Right atrium auricular region (tissue), 2 donors: ENCODE results near the gene AKAP13. TPM values are rescaled to one million over a fixed set of nuclear protein-coding genes. Genes with fewer than 3 reads are reported as not detected.

Source experiments
- DNase-seq: peaks from one replicate; pipeline ENCODE4 v3.0.0-alpha.2; 2019; ENCODE audit warnings: low spot score
- H3K27ac ChIP-seq, 2 donors: fragments of 200-600 bp; sonication (generic); 1 replicate in 1 of 2; 2 replicates in 1 of 2; pipeline ENCODE4 v1.5.1; 2016 to 2019
- H3K27me3 ChIP-seq, 2 donors: fragments of 200-600 bp; sonication (generic); one replicate each; pipeline versions ENCODE4 v1.5.1 to v1.6.0; 2017 to 2019
- H3K36me3 ChIP-seq: fragments of 200-600 bp; sonication (generic); one replicate; pipeline ENCODE4 v1.5.1; 2016
- H3K4me1 ChIP-seq, 2 donors: fragments of 200-600 bp; sonication (generic); one replicate each; pipeline versions ENCODE4 v1.5.1 to v1.6.0; 2017 to 2019
- H3K4me3 ChIP-seq, 2 donors: fragments of 200-600 bp; sonication (generic); 1 replicate in 1 of 2; 2 replicates in 1 of 2; pipeline ENCODE4 v1.5.1; 2017 to 2019; ENCODE audit warnings: mild to moderate bottlenecking in 1 of 2, moderate library complexity in 1 of 2
- H3K9me3 ChIP-seq, 2 donors: fragments of 200-600 bp; sonication (generic); one replicate each; pipeline ENCODE4 v1.5.1; 2019
- total RNA-seq, 2 donors: library from RNA; depleted of rRNA; stranded (reverse); fragments of >200 nt; gene quantifications; one replicate each; pipeline ENCODE4 v1.1.0, GENCODE V29; 2016
- TF ChIP-seq, protein P1 (sequence below), 2 donors: fragments of 200-600 bp; sonication (generic); IDR thresholded peaks; one replicate each; pipeline ENCODE4 v1.5.1; 2019; ENCODE audit warnings: antibody characterized with exemption in 2 of 2

AKAP13 gene
- total RNA-seq, 2 donors from 2014 or later, result 293 to 339 TPM

DNA sequence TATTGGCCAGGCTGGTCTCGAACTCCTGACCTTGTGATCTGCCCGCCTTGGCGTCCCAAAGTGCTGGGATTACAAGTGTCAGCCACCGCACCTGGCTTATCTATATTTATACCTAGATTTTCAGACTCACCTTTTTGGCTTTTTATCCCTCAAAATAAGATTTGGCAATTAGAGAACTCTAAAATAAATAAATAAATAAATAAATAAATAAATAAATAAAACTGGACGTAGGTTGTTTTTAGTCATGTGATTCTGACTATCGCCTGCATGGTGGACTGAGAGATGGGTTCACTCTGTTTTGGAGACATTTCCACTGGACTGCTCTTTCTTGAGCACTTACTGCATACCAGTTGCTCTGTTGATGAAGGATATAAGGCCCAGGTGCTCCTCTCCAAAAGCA is 46.2 kb upstream of the AKAP13 start:
- Histone ChIP-seq H3K27me3 (no peaks in the 10 kb centered on the region), H3K36me3 (no peaks in the 10 kb centered on the region), H3K4me3 (no peak overlapping the region), H3K4me1 (peaks cover 0 to 55% of the 10 kb centered on the region in 2 donors), H3K27ac (peak overlapping the region; percentile 85 to 93), H3K9me3 (no peaks in the 10 kb centered on the region)
- DNase-seq, result no peak
- TF ChIP-seq, protein P1, sequence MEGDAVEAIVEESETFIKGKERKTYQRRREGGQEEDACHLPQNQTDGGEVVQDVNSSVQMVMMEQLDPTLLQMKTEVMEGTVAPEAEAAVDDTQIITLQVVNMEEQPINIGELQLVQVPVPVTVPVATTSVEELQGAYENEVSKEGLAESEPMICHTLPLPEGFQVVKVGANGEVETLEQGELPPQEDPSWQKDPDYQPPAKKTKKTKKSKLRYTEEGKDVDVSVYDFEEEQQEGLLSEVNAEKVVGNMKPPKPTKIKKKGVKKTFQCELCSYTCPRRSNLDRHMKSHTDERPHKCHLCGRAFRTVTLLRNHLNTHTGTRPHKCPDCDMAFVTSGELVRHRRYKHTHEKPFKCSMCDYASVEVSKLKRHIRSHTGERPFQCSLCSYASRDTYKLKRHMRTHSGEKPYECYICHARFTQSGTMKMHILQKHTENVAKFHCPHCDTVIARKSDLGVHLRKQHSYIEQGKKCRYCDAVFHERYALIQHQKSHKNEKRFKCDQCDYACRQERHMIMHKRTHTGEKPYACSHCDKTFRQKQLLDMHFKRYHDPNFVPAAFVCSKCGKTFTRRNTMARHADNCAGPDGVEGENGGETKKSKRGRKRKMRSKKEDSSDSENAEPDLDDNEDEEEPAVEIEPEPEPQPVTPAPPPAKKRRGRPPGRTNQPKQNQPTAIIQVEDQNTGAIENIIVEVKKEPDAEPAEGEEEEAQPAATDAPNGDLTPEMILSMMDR (IDR thresholded peaks at IDR 0.05), result no peak

DNA sequence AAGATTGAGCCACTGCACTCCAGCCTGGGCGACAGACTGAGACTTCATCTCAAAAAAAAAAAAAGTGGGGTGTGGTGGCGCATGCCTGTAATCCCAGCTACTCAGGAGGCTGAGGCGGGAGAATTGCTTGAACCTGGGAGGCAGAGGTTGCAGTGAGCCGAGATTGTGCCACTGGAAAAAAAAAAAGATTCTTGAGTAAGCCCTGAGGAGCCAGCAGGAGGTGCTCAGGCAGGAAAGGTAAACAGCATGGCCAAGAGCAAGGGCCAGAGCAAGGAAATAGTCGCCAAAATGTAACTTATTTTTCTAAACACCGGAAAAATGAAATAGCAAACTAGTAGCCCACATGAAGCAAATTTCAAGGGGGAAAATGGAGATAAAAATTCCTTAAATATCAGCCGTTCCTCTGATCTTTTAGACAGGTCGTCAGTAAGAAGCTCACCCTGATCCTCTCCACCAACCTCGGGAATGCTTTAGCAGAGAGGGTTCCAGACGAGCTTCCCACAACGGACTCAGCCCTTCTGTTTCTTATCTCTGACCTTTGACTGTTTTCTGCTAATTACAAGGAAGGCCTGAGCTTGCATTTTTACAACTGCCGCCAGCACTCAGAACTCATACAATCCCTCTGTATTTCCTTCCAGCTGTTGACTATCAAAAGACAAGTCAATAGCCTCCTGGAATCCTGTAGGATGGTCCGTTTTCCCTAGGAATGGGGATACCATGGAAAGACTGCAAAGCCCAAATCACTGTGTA is 45.0 kb upstream of the AKAP13 start:
- Histone ChIP-seq H3K27me3 (no peaks in the 10 kb centered on the region), H3K4me1 (peaks cover 0 to 45% of the 10 kb centered on the region in 2 donors), H3K27ac (peak overlapping the region; percentile 85 to 93), H3K9me3 (no peaks in the 10 kb centered on the region), H3K36me3 (no peaks in the 10 kb centered on the region), H3K4me3 (no peak overlapping the region)
- DNase-seq, result no peak
- TF ChIP-seq, protein P1 (IDR thresholded peaks at IDR 0.05), result no peak

DNA sequence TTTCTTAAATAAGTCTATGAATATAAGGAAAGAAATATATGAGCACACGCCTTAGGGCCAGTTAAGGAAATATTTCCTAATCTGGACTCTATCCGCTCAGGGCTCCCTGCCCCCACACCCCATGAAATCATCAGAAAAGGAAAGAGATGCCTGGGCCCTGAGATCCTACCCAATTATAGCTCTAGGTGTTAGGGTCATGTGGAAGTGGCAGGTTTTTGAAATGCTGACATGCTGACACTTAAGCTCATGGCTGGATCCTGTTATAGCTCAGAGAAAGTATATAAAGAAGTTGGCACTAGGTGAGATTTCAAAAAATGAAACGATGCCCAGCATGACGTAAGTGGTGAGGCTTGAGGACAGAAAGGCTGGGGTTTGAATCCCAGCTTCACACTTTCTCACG is 43.5 kb upstream of the AKAP13 start:
- peak overlapping the region; percentile 85 to 93 for H3K27ac ChIP-seq
- no peaks in the 10 kb centered on the region for H3K36me3 ChIP-seq
- no peak overlapping the region for H3K4me3 ChIP-seq
- H3K4me1 ChIP-seq, result peaks cover 0 to 31% of the 10 kb centered on the region in 2 donors
- no peaks in the 10 kb centered on the region for H3K9me3 ChIP-seq
- TF ChIP-seq, protein P1 (IDR thresholded peaks at IDR 0.05), result no peak
- no peak for DNase-seq
- no peaks in the 10 kb centered on the region for H3K27me3 ChIP-seq

DNA sequence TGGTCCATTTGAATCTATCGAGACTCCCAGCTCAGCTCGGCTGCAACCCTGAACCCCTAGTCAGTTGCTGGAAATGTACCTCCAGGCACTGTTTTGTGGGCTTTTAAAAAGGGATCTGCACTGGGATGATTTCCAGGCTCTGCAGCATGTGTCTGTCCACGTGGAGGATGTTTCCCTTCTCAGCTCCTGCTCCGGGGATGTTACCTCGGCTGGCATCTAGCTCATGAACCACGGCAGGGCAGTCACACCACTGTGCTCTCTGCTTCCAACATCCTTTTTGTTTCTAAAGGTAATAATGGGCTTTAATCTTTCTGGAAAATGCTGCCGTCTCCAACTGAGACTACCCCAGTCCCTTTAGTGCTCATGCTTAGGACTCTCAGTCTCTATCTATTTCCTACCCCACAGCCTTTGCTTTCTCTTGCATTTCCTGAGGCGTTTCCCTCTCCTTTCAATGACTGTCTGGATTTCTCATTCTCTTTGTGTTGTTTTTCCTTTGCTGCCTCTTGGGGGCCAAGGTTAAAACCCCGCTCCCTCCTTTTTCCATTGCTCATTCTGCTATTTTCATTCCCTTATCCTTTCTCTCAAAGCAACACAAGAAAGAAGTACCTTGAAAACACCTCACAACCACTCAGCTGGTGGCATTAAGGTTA is 42.9 kb upstream of the AKAP13 start:
- Histone ChIP-seq H3K36me3 (no peaks in the 10 kb centered on the region), H3K9me3 (no peaks in the 10 kb centered on the region), H3K27me3 (no peaks in the 10 kb centered on the region), H3K4me3 (no peak overlapping the region), H3K4me1 (peaks cover 0 to 26% of the 10 kb centered on the region in 2 donors), H3K27ac (peak overlapping the region; percentile 85 to 93)
- TF ChIP-seq, protein P1 (IDR thresholded peaks at IDR 0.05), result no peak
- DNase-seq, result no peak

DNA sequence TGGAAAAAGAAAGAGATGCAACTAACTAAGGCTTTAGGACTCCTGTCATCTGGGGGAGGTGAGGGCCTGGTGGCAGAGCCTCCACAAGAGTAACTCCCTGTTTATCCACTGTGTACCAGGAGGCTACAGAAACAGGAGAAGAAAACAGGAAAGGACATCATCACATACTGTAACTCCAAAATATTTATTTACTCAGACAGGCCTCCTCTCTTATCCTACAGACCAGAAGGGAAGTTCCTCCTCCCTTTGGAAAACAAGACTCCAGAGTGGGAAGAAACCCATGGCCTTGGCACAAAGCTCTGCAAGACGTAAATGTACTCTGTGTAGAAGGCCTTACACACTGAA is 40.1 kb upstream of the AKAP13 start:
- Histone ChIP-seq H3K27ac (no peak overlapping the region), H3K9me3 (no peaks in the 10 kb centered on the region), H3K27me3 (no peaks in the 10 kb centered on the region), H3K4me1 (peaks cover 0 to 18% of the 10 kb centered on the region in 2 donors), H3K4me3 (no peak overlapping the region), H3K36me3 (no peaks in the 10 kb centered on the region)
- DNase-seq, result no peak
- TF ChIP-seq, protein P1 (IDR thresholded peaks at IDR 0.05), result no peak
